Aorta (tissue), 5 donors: ENCODE results near the gene ATP6V1G1. TPM values are rescaled to one million over a fixed set of nuclear protein-coding genes. Genes with fewer than 3 reads are reported as not detected.

Experiments used
- ATAC-seq: fragments of 200-7000 bp; cut with Tn5 transposase; one replicate; pipeline ENCODE4 v1.9.1; 2022; ENCODE audit warnings: moderate library complexity; ENCODE audit not compliant: low FRiP score
- DNase-seq, 2 donors: peaks; one replicate each; pipeline ENCODE4 v3.0.0-alpha.2; 2020
- H3K27ac ChIP-seq, 2 donors: one replicate each; pipeline ENCODE4 v1.5.1; 2013; ENCODE audit warnings: low read length in 2 of 2, mild to moderate bottlenecking in 2 of 2, moderate library complexity in 2 of 2, control low read depth in 1 of 2, inconsistent platforms in 1 of 2, low read depth in 1 of 2
- H3K27me3 ChIP-seq, 2 donors: one replicate each; pipeline ENCODE4 v1.6.1; 2013; ENCODE audit warnings: control low read depth in 1 of 2, low read length in 1 of 2, mild to moderate bottlenecking in 1 of 2, moderate library complexity in 1 of 2; ENCODE audit not compliant: insufficient read depth in 2 of 2, control insufficient read depth in 1 of 2
- H3K36me3 ChIP-seq, 2 donors: one replicate each; pipeline ENCODE4 v1.6.1; 2013; ENCODE audit warnings: control low read depth in 1 of 2, low read length in 1 of 2, mild to moderate bottlenecking in 1 of 2; ENCODE audit not compliant: insufficient read depth in 2 of 2, control insufficient read depth in 1 of 2
- H3K4me1 ChIP-seq, 2 donors: one replicate each; pipeline ENCODE4 v1.6.1; 2013; ENCODE audit warnings: low read length in 2 of 2, control low read depth in 1 of 2, mild to moderate bottlenecking in 1 of 2, moderate library complexity in 1 of 2; ENCODE audit not compliant: insufficient read depth in 2 of 2, control insufficient read depth in 1 of 2
- H3K4me3 ChIP-seq, 2 donors: one replicate each; pipeline ENCODE4 v1.5.1; 2013; ENCODE audit warnings: low read length in 2 of 2, control low read depth in 1 of 2, mild to moderate bottlenecking in 1 of 2
- H3K9me3 ChIP-seq: one replicate; pipeline ENCODE4 v1.6.1; 2013; ENCODE audit warnings: mild to moderate bottlenecking, low read length; ENCODE audit not compliant: control insufficient read depth
- WGBS, 2 donors: extraction: QIAGEN DNeasy Blood & Tissue Kit; methylation state at CpG; one replicate each; pipeline ENCODE4 v1.1.7; 2013; 5-methylcytosine and 5-hydroxymethylcytosine counted together
- intact Hi-C, 2 donors: fragments of 100-400 bp; cut with DNase I; formaldehyde crosslinking; loops; one replicate each; pipeline versions ENCODE4 v1.14.2 to v1.15.0; 2022
- polyA plus RNA-seq, 2 donors: library from polyadenylated mRNA; stranded (reverse); fragments of 200-250 nt; gene quantifications; one replicate each; pipeline ENCODE4 v1.2.3, GENCODE V29; 2013
- total RNA-seq, 2 donors: library from RNA; stranded (reverse); fragmentation: NEBNext Ultra II Directional; extraction: Animal tissue kit (Norgen Biotek cat#: 25700); gene quantifications; one replicate each; pipeline ENCODE4 v1.2.1, GENCODE V29; 2021
- donor health status: healthy with polysubstance abuse.
- donor health status: Bipolar disorder and iron deficiency.
- donor health status: DM: no; HTN: no; CAD: no.
- donor health status: DM: no; HTN: no; CAD: no.
- donor health status: DM: yes; HTN: yes; CAD: no.

The ATP6V1G1 gene
- total and polyA plus RNA-seq, 4 donors: 55.8 to 166 (median 83.6) TPM

GRCh38 chr9:114602620-114603019 lies 15.1 kb downstream of the ATP6V1G1 start:
- DNase-seq: no peak
- no peaks in the 10 kb centered on the region for H3K36me3 ChIP-seq
- intact Hi-C loops: no loop called here
- no peaks in the 10 kb centered on the region for H3K27me3 ChIP-seq
- H3K27ac ChIP-seq: no peak overlapping the region
- WGBS, 2 donors: 48 to 57% methylated on average over 5 of the region's 5 CpGs
- H3K4me1 ChIP-seq: no peaks in the 10 kb centered on the region
- no peaks in the 10 kb centered on the region for H3K9me3 ChIP-seq
- no peak overlapping the region for H3K4me3 ChIP-seq
- no peak for ATAC-seq

DNA sequence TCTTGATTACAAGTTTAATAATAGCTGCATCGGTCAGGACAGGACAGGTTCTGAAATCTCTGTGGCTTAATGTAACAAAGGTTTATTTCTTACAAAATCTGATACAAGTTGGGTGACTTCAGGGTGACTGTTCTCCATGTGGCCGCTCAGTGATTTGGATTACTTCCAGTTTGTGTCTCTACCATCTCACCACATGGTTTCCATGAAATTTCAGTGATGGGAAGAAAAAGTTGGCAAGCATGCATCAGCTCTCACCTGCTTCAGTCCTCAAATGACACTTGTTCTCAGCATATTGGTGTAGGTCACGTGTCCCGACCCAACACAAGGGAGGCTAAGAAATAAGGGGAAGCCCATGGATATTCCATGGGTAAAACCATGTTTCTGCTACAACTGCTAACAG lies 15.7 kb downstream of the ATP6V1G1 start:
- DNase-seq (no peak), ATAC-seq (no peak)
- H3K27ac ChIP-seq: no peak overlapping the region
- intact Hi-C loops: no loop called here
- WGBS, 2 donors: 92 to 93% methylated on average over 4 of the region's 4 CpGs
- H3K4me1 ChIP-seq: no peaks in the 10 kb centered on the region
- no peaks in the 10 kb centered on the region for H3K9me3 ChIP-seq
- H3K27me3 ChIP-seq: no peaks in the 10 kb centered on the region
- no peaks in the 10 kb centered on the region for H3K36me3 ChIP-seq
- H3K4me3 ChIP-seq: no peak overlapping the region

DNA sequence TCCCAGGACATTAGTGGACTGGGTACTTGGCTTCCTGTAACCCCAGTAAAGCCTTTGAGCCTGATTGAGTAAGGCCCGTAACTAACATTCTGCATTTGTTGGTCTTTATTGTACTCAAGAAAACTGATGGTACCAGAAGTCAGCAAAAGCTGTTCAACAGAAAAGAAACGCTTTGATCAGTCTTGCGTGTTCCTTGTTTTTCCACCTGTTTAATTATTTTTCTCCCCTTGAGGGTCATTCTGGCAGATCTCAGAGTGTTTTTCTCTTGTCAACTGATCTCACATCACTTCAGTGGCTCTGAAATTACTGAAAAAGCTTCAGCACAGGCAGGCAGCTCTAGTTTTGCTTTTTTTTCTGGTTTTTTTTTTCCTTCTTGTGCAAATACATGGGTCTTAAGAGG lies 17.4 kb downstream of the ATP6V1G1 start:
- H3K4me1 ChIP-seq: no peaks in the 10 kb centered on the region
- ATAC-seq: no peak
- no peaks in the 10 kb centered on the region for H3K27me3 ChIP-seq
- H3K9me3 ChIP-seq: no peaks in the 10 kb centered on the region
- no peak for DNase-seq
- no peak overlapping the region for H3K27ac ChIP-seq
- no peaks in the 10 kb centered on the region for H3K36me3 ChIP-seq
- intact Hi-C loops: no loop called here
- WGBS, 2 donors: 95 to 96% methylated on average over 3 of the region's 3 CpGs
- no peak overlapping the region for H3K4me3 ChIP-seq

DNA sequence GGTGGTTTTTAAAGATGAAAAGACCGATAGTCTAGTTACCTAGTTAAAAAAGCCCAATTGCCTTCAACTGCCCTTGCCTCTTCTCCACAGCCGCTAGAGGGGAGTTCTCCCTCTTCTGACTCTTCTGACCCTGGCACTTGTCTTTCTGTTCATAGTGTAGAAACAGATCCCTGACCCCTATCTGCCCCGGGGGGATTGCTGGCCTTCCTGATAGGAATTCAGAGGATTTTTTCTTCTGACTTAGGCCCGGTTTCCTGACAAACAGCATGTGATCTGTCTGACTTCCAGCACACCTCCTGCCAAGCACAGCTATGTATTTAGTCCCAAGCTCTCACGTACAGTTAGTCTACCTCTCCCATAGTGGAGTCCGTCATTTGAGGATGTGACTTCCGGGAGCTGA lies 18.5 kb downstream of the ATP6V1G1 start:
- intact Hi-C loops: no loop called here
- H3K4me3 ChIP-seq: no peak overlapping the region
- no peaks in the 10 kb centered on the region for H3K9me3 ChIP-seq
- WGBS, 2 donors: 56 to 61% methylated on average over 7 of the region's 7 CpGs
- no peak for ATAC-seq
- H3K27me3 ChIP-seq: no peaks in the 10 kb centered on the region
- no peak for DNase-seq
- no peaks in the 10 kb centered on the region for H3K4me1 ChIP-seq
- H3K27ac ChIP-seq: no peak overlapping the region
- no peaks in the 10 kb centered on the region for H3K36me3 ChIP-seq

- no peaks in the 10 kb centered on the region for H3K36me3 ChIP-seq
- no peak overlapping the region for H3K4me3 ChIP-seq
- no peaks in the 10 kb centered on the region for H3K4me1 ChIP-seq
- intact Hi-C loops: no loop called here
- no peaks in the 10 kb centered on the region for H3K9me3 ChIP-seq
- no peak overlapping the region for H3K27ac ChIP-seq
- DNase-seq (no peak), ATAC-seq (no peak)
- H3K27me3 ChIP-seq: no peaks in the 10 kb centered on the region
Observed at GRCh38 chr9:114606597-114607207, 19.1 kb downstream of the ATP6V1G1 start.

DNA sequence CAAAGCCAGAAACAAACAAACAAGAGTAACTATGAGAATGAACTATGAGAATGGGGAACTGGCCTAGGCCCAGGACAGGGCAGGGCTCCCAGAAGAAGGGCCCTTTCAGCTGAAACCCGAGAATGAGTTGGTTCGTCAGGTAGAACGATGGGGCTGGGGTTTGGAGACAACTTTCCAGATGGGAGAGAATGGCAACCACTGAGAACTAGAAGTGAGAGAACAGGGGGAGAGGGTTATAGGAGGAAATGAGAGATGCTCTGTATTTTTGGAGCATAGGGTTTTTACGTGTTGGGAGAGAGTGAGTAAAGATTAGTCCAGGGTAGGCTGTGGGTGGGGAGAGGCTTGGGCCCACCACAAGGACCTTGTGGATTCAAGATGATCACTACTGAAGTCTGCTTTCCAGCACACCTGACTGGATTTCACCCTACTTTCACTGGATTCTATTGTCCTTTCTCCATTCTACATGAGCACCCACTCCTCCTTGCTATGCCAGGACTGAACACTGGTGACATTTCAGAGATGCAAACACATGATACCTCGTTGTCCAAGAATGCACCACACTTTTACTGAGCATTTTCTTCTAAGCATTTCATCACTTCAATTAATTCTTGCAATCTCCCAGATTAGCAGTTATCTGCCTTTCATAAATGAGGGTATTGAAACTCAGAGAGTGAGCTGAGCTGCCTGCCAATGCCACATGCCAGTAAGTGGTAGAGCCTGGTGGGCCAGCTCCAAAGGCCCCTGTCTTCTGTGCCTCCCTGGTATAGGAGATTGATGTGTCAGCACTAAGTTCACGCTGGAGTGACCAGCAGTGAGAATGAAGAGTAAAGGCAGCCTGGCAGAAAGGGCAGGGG lies 20.3 kb downstream of the ATP6V1G1 start:
- H3K4me3 ChIP-seq: no peak overlapping the region
- no peaks in the 10 kb centered on the region for H3K9me3 ChIP-seq
- no peaks in the 10 kb centered on the region for H3K4me1 ChIP-seq
- no peak overlapping the region for H3K27ac ChIP-seq
- intact Hi-C loops: no loop called here
- ATAC-seq: no peak
- H3K36me3 ChIP-seq: no peaks in the 10 kb centered on the region
- 85 to 86% methylated on average over 6 of the region's 6 CpGs for WGBS, 2 donors
- no peaks in the 10 kb centered on the region for H3K27me3 ChIP-seq
- DNase-seq: no peak

DNA sequence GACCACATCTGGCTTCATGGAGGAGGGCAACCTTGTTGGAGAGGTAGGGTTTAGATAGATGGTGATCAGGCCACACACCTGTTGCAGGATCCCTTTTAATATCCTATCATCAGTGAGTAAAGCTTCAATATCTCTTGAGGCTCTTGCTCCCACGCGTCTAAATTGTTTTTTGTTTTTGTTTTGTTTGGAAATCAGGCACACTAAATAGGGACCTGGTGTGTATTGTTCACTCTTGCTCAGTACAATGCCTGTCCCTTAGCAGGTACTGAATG lies 20.9 kb downstream of the ATP6V1G1 start:
- Histone ChIP-seq H3K9me3 (no peaks in the 10 kb centered on the region), H3K4me3 (no peak overlapping the region), H3K27ac (no peak overlapping the region), H3K4me1 (no peaks in the 10 kb centered on the region), H3K36me3 (no peaks in the 10 kb centered on the region), H3K27me3 (no peaks in the 10 kb centered on the region)
- ATAC-seq (no peak), DNase-seq (no peak)
- 72 to 80% methylated on average over 2 of the region's 2 CpGs for WGBS, 2 donors
- intact Hi-C loops: no loop called here

- H3K27ac ChIP-seq: peak overlapping the region; percentile 43 to 85
- no peaks in the 10 kb centered on the region for H3K9me3 ChIP-seq
- peak overlapping the region; percentile 85 to 92 for H3K4me3 ChIP-seq
- no peaks in the 10 kb centered on the region for H3K4me1 ChIP-seq
- 1 to 5% methylated on average over 15 to 58 of the region's 58 CpGs for WGBS, 2 donors
- no peaks in the 10 kb centered on the region for H3K36me3 ChIP-seq
- intact Hi-C loops: no loop called here
- no peaks in the 10 kb centered on the region for H3K27me3 ChIP-seq
- peak; percentile 69 to 89 for DNase-seq
- peak; percentile 78 for ATAC-seq
Observed at GRCh38 chr9:114611516-114612271, 24.1 kb downstream of the ATP6V1G1 start.
